NCI-H82 (cell line): ENCODE measurements around the gene CLDN6.

ENCODE experiments used
- DNase-seq: peaks from one replicate; lab custom pipeline; 2025; lab: John Stamatoyannopoulos, UW

The CLDN6 gene

DNA sequence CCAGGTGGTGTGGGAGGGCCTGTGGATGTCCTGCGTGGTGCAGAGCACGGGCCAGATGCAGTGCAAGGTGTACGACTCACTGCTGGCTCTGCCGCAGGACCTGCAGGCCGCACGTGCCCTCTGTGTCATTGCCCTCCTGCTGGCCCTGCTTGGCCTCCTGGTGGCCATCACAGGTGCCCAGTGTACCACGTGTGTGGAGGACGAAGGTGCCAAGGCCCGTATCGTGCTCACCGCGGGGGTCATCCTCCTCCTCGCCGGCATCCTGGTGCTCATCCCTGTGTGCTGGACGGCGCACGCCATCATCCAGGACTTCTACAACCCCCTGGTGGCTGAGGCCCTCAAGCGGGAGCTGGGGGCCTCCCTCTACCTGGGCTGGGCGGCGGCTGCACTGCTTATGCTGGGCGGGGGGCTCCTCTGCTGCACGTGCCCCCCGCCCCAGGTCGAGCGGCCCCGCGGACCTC is 4.5 kb downstream of the CLDN6 start:
- no peak for DNase-seq

DNA sequence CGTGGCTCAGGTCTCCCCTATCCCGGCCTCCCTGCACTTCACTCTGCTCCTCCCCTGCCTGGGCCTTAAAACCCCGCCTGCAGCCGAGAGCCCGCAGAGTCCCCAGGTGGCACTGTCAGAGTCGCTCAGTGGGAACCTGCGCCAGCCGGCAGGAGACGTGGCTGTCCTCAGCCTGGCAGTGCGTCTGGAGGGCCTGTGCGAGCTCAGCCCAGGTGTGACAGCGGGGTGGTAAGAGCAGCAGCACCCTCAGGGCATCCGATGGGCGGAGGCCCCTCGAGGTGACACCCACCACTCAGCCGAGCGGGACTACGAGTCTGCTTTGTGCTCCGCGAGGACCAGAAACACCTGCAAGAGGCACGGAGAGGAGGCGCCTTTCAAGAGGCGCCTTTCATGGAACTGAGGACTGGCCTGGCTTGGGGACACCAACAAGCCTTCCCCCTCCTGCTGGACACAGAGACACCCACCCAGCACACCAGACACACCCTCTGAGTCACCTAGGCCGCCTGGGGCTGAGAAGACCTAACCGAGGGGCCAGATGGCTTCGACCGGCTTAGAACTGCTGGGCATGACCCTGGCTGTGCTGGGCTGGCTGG is 5.1 kb downstream of the CLDN6 start, which contains the start of gene CLDN9:
TSS of gene CLDN9 (plus strand) at position 96 of the 593 bp plus-strand sequence. CDS start at position 536, 440 bp downstream.
- no peak for DNase-seq

DNA sequence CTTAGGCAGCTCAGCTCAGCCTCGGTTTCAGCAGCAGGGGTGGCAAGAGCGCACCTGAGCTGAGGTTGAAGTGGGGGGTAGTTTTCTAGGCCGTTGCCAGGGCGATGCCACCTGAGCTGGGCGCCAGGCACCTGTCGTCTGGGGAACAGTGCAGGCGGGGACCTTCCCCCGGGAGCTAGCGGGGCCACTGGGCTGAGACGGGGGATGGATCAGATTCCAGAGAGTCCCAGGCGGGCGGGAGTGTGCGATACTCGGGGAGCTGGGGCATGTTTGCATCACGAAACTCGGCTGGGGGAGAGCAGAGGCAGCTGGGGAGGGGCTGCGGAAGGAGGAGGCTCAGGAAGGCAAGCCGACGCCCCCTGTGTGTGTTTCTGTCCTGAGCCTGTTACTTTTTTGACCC is 5.7 kb downstream of the CLDN6 start:
- DNase-seq = no peak

DNA sequence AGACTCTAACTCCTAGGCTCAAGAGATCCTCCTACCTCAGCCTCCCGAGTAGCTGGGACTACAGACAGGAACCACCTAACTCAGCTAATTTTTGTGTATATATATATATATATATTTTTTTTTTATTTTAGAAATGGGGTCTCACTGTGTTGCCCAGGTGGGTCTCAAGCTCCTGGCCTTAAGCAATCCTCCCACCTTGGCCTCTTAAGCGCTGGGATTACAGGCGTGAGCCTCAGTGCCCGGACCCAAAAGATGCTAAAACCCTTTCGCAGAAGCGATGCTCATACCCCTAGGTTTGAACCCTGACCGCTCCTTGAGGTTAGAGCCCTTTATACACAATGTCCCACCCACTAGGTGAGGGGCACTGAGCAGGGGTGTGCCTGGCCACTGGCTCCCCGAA is 7.5 kb downstream of the CLDN6 start:
- no peak for DNase-seq

DNA sequence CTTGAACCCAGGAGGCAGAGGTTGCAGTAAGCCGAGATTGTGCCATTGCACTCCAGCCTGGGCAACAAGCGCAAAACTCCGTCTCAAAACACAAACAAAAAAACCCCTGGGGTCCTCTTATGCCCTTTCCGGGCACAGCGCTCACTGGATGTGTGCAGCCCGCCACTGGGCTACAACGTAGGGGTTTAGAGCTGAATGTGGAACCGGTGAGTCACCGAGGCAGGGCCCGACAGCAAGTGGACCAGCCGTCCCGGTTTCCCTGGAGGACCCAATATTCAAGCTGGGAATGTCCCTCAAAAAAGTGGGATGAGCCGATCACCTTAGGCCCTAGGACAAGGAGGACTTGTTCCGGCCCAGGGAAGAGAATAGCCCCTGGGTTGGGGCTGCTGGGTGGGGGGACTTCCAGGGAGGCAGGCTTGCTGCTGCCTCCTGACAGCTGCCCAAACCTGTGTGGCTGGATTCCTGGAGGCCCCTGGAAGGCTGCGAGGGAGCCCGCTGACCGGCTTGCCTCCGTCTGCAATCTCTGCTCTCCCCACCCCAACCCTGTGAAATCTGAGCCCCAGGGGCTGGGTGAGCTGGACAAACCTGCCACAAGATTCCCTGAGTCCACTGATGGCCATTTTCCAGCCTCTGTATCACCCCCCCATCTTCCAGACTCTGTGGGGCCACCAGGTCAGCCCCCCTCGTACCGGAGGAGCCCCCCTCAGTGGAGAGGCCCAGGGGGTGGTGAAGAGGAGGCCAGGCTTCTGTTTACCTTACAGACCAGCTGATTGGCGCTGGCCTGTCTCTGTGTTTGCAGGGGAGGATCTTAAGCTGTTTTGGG is 8.2 kb downstream of the CLDN6 start:
- DNase-seq = no peak

DNA sequence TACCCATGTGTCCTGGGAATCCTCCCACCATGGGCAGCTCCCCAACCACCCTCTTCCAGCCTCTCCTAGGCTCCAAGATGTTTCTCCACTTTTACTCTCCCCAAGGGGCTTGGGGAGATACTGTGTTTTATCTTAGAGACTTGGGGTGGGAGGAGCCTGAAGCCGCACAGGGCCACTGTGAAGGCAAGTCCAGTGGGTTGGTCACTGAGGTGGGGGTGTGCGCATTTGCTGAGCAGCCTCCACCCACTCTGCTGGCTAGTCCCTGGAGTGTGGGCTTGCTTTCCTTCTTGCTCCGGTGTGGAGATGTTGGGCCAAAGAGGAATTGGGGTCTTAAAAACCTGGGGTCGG is 9.3 kb downstream of the CLDN6 start:
- no peak for DNase-seq

DNA sequence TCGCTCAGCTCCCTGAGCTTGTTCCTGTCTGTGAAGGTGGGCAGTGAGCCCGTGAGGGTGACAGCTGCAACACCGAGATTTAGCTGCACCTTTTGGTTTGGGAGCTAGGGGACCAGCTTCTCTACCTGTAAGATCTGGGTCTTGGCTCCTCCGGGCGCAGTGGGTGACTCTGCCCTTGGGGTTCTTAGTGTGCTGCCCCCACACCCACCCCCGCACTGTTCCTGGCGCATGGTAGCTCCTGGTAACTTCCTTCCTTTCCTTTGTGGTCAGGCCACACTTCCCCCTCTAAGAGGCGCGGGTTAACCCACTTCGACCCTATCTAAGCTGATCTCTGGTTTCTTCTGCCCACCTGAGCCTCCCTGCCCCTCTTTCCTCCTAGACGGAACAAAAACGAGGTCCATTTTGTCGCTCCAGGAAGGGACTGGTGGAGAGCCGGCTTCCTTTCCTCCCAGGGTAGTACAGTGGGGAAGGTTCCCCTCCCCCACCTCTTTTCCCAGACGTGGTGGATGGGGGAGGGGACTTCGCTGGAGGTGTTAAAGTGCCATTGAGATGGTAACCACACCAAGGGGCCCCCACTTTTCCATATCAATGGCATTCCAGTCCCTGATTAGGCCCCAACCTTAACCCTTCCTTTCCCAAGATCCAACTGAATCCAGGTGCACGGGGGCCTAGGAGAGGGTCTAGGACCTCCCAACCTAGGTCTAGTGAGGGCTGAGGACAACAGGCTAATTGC is 9.9 kb downstream of the CLDN6 start:
- no peak for DNase-seq

DNA sequence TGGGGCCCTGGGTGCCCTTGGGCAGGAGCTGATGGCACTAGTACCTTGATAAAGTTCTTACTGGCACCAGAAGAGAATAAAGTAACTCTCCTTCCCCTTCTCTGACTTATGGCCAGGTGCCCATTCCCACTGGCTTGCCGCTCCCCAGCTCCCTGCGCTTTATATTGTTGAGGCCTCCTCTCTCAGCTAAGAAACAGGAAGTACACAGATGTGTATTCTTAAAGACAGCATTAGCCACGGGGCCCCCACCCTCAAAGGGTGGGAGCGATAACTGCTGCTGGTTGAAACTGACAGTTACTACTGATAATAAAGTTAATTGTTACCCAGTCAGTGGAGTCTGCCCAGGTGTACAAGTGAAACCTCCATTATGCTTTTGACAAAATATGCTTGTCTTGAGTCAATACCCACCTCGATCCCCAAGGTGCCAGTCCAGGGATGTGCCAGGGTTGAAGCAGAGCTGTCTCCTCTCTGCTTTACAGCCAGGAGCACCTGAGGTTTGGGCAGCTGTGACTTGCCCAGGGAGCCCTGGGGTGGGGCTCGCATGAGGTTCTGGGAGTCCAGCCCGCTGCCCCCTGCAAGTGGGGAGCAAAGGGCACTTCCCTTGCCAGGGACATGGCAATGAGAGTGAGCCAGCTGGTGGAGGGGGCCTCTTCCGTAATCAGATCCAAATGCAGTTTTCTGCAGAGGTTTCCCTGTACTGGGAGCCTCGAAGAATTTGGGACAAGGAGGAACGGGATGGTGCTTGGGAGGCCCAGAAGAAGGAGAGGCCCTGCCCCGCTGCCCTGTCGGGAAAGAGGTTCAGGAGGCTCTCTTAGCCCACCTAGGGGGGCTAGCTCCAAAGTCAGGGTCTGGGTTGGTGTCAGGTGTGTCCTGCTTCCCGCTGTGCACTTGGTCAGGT is 10.7 kb downstream of the CLDN6 start:
- DNase-seq = no peak

DNA sequence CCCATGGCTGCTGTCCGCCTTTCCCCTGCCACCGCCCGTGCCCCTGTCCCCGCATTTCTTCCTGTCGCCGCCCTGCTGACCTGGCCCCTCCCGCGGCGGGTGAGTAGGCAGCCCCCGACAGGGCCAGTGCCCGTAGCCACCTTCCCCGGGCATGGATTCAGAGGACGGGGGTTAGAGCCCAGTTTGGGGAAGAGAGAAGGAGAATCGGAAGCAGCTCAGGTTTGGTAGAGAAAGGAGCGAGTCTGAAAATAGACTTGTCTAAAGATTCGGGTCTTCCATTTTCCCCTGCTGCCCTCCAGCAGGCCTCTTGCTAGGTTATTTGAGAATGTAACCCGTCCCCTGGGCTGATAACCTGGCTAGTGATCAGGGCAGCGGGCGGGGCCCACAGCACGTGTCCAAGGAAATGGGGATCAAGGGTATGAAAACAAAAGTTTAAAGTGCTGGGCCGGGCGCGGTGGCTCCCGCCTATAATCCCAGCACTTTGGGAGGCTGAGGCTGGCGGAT is 13.2 kb downstream of the CLDN6 start:
- DNase-seq = peak; percentile 51

DNA sequence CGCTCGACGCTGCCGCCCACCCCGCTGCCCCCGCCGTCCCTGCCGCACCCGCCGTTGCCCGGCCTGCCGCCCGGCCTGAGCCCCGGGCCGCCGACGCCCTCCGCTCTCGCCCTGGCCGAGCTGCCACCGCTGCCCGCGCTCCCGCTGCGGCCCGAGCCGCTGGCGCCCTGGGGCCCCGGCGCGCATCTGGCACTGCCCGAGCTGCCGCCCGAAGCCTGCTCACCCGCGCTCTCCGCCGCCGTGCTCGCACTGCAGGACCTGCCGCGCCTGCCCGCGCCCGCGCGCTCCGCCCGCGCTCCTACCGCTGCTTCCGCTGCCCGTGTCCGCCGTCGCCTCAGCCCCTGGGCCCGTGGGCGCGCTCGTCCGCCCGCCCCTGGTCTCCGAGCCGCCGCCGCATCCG is 13.7 kb downstream of the CLDN6 start:
- DNase-seq = peak; percentile 33

DNA sequence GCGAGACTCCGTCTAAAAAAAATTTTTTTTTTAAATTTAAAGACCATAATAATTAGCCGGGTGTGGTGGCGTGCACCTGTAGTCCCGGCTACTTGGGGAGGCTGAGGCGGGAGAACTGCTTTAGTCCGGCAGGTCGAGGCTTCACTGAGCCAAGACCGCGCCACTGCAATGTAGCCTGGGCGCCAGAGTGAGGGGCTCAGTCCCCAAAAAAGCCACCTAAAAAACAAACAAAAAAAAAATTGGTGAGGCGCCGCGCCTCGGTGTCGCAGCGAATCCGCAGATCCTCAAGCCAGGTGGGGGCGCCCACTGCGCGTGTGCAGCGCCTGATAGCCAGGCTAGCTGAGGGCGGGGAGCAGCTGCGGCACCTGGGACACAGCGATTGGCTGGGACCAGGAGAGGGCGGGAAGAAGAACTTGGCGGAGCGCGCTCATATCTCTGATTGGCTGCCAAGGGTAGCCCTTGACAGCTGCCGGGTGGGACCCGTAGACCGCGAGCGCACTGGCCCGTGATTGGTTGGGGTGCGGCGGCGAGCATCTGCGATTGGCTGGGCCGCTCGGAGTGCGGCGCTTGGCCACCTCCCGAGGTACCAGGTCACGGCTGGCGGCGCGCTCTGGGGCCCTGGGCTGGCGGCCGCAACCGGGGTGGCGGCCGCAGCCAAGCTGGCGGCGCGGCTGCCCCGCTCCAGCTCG is 14.3 kb downstream of the CLDN6 start:
- peak; percentile 100 for DNase-seq

DNA sequence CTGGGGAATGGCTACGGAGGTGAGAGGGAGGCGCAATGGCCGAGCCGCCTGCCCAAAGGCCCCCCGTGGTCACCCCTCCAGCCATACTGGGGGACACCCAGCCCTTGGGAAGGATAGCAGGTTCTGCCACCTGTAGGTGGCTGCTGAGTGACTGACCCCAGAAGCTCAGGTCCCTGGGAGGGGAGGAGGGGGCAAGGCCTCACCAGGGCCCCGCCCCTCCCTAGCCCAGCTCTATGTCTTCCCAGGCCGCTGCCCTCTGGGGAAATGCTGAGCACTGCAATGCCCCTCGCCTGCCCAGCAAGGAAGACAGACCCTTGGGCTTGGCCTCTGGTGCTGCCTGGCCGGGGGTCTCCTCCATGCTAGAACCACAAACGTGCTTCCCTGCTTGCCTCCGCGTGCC is 16.7 kb downstream of the CLDN6 start:
- peak; percentile 41 for DNase-seq

DNA sequence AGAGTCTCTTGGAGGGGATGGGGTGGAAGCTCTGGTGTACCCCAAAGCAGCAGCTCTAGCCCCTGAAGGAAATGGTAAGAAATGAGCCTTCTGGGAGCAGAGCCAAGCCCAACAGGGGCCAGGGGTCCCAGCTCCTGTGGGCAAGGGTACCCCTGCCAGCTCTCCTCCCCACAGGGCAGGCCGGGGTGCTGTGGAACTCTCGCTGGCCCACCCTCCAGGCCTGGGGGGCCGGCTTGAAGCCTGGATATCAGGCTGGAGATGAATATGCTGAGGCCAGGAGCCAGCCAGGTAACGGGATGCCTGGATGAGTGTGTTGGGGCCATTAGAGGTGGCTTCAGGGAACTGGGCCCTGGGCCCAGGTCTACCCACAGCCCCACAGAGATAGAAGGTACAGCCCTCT is 17.4 kb downstream of the CLDN6 start:
- DNase-seq = no peak

DNA sequence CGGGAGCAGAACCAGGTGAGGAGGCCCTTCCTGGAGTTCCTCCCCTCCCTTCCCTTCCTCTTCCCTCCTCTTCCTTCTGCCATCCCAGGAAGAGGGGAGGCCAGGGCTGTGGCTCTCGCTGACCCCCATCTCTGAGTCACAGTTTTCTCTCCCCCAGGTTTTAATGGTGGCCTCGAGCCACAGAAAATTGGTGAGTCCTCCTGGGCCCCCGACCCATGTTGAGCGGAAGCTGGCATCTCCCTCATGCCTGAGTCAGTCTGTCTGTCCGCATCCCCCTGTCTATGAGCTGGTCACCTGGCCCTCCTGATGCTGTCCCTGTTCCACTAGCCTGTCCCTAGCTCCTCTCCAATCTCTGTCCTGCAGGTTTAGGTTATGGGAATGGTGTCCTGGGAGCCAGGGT is 18.1 kb downstream of the CLDN6 start:
- no peak for DNase-seq

DNA sequence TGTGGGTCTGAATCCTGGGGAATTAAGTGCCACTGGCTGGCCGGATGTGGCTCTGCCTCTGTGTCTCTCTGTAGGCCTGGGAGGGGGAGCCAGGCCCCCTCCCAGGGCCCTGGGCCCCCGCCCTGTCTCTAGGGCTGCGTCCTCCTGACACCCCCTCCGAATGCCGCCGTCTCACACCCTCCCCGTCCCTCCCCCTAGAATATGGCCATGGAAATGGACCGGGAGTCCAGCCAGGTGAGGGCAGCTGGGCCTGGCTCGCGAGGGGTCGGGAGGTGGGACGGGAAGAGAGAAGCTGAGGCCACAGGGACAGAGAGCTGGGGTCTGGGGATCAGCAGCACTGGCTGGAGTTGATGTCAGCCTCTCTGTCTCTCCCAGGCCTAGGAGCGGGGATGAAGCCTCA is 21.7 kb downstream of the CLDN6 start:
- DNase-seq = no peak

DNA sequence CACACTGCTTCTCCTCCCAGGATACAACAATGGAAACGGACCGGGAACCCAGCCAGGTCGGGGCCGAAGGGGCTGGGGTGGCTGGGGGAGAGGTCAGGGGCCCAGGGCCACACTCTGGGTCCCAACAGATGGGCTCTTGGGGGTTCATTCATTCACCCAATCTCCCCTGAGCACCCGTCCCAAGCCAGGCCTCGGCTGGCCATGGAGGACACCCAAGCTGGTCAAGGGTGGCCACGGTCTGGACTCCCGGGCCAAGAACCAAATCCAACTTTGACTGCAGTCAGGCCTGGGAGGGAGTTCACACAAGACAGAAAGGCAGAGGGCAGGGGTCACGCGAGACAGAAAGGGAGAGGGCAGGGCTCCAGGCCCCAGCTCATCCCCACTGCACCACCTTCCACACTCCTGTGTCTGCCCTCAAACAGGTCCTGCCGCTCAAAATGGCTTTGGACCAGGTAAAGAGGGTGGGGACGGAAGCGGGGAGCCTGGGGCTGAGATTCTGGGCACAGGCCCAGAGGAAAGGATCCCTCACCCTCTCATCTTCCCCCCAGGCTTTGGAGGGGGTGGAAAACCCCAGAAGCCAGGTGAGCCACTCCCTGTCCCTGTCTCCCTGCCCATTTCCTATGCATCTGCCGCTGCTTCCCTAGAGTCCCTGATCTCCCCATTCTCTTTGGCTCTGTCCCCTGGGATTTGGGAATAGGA is 25.5 kb downstream of the CLDN6 start:
- DNase-seq = no peak

DNA sequence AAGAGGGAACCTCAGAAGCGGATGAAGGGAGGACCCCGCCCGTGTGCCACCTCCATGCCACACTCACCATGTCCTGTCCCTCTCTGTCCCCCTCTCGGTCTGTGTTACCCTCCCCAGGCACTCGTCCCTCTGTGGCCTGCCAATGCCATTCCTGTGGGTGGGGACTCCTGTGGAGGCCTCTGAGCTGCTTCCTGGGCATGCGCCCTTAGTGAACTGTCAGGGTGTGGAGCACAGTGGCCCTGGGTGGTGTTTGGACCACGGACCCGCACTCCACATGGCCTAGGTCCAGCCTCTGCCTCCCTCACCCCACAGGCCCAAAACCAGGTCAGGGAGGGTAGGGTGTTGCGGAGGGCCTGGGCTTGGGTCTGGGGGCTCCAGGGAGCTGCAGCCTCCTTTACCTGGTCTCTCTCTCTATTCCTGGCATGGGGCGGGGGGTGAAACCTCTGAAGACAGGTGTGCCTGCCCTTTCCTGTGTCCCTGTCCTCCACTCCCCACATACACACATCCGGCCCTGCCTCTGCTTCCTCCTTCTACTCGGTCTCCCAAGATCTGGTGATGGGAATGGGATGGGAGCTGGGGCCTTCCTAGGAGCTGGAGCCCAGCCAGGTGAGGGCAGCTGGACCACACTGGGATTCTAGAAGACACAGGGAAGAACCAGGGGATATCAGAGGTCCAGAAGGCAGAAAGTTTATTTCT is 26.3 kb downstream of the CLDN6 start:
- DNase-seq = no peak

DNA sequence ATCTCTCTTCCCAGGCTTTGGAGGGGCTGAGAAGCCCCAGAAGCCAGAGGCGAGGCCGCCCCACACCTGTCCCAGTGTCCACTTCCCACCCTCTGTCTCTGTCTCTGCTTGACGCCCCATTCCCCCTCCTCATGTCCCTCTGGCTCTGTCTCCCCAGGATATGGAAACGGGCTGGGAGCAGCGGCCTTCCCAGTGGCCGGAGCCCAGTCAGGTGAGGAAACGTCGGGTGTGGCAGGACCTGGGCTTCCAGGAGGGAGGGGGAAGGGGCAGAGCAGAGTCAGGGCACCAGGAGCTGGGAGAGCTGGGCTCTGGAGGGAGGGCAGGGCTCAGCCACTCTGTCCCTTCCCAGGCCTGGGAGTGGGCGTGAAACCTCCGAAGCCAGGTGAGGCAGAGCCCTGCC is 27.1 kb downstream of the CLDN6 start:
- no peak for DNase-seq

DNA sequence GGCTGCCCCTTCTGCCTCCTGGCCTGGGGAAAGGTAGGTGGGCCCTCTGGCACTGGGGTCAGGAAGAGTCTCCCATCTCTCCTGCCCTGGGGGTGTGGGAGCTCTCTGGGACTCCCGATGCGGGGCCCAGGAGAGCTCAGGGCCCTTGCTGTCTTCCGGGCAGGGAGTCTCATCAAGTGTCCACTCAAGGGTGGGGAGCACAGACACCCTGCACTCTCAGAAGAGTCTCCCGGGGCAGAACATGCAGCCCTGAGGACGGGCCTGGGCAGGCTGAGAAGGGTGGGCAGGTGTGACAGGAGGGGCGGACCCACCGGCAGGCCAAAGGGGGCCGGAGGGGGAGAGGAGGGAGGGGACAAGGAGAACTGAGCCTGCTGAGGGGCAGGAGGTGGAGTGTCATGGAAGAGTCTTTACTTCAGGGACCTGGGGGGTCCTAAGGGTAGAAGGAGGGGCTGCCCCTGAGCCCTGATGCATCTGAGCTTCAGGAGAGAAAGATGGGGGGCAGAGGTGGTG is 29.3 kb downstream of the CLDN6 start:
- no peak for DNase-seq

DNA sequence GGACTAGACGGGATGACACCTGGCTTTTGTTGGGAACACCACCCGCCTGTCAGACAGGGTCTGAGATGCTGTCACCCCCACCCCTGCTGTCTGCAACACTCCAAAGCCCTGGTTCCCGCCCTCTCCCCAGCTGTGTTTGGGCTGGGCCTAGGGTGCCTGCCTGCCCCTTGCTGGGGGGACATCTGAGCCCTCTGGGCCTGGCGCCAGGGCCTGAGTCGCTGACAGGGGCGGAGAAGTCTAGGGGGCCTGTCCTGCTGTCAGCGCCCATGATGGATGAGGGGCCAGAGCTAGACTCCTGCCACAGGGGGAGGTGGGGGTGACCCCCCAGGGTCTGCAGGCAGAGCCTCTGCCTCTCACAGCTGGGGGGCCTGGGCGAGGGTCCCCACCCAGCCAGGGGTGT is 30.1 kb downstream of the CLDN6 start:
- DNase-seq = peak; percentile 66
